ENCODE measurements around the gene RBM24.

DNA sequence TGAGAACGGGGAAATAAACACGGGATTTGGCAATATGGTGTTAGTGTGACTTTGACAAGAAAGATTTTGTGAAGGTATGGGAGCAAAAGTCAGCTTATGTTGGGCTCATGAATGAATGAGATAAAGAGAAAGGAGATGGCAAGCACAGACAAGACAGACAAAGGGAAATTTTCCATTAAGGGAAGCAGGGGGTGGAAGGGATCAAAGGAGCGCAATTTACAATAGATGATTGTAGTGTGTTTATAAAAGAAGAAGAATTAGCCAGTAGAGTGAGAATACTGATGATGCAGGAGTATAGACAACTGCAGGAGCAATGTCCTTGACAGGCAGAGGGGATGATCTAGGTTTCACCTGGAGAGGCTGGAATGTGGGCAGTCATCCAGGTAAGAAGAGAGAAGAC, 34.1 kb downstream of the RBM24 start:
- TF ChIP-seq, protein P1, sequence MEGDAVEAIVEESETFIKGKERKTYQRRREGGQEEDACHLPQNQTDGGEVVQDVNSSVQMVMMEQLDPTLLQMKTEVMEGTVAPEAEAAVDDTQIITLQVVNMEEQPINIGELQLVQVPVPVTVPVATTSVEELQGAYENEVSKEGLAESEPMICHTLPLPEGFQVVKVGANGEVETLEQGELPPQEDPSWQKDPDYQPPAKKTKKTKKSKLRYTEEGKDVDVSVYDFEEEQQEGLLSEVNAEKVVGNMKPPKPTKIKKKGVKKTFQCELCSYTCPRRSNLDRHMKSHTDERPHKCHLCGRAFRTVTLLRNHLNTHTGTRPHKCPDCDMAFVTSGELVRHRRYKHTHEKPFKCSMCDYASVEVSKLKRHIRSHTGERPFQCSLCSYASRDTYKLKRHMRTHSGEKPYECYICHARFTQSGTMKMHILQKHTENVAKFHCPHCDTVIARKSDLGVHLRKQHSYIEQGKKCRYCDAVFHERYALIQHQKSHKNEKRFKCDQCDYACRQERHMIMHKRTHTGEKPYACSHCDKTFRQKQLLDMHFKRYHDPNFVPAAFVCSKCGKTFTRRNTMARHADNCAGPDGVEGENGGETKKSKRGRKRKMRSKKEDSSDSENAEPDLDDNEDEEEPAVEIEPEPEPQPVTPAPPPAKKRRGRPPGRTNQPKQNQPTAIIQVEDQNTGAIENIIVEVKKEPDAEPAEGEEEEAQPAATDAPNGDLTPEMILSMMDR (IDR thresholded peaks at IDR 0.05) = no peak
- no peak for TF ChIP-seq POLR2A (IDR thresholded peaks at IDR 0.05)
